ENCODE results near the gene CEP295NL.

CEP295NL gene

GRCh38 chr17:78896091-78896833, 6.7 kb downstream of the CEP295NL start:
- H3K4me3 ChIP-seq (ENCODE audit: low read depth, low read length) = no peak overlapping the region
- in situ Hi-C loops (cut with HindIII; ENCODE audit: low sequenced_read_pairs) = no loop called here
- no peak for TF ChIP-seq CTCF (IDR thresholded peaks at IDR 0.05; ENCODE audit: low read depth, low read length)
- no peak for DNase-seq (ENCODE audit: low read depth, low spot score)

- in situ Hi-C loops (cut with HindIII; ENCODE audit: low sequenced_read_pairs) = no loop called here
- DNase-seq (ENCODE audit: low read depth, low spot score) = no peak
- TF ChIP-seq CTCF (IDR thresholded peaks at IDR 0.05; ENCODE audit: low read depth, low read length) = no peak
- no peak overlapping the region for H3K4me3 ChIP-seq (ENCODE audit: low read depth, low read length)
Observed at GRCh38 chr17:78895322-78895721, 7.7 kb downstream of the CEP295NL start.

GRCh38 chr17:78893684-78894083, 9.3 kb downstream of the CEP295NL start:
- TF ChIP-seq CTCF (IDR thresholded peaks at IDR 0.05; ENCODE audit: low read depth, low read length) = no peak
- no peak for DNase-seq (ENCODE audit: low read depth, low spot score)
- no peak overlapping the region for H3K4me3 ChIP-seq (ENCODE audit: low read depth, low read length)
- in situ Hi-C loops (cut with HindIII; ENCODE audit: low sequenced_read_pairs) = no loop called here

- TF ChIP-seq CTCF (IDR thresholded peaks at IDR 0.05; ENCODE audit: low read depth, low read length) = no peak
- DNase-seq (ENCODE audit: low read depth, low spot score) = no peak
- in situ Hi-C loops (cut with HindIII; ENCODE audit: low sequenced_read_pairs) = no loop called here
- no peak overlapping the region for H3K4me3 ChIP-seq (ENCODE audit: low read depth, low read length)
Observed at GRCh38 chr17:78892936-78893379, 10.0 kb downstream of the CEP295NL start.

- in situ Hi-C loops (cut with HindIII; ENCODE audit: low sequenced_read_pairs) = no loop called here
- H3K4me3 ChIP-seq (ENCODE audit: low read depth, low read length) = no peak overlapping the region
- TF ChIP-seq CTCF (IDR thresholded peaks at IDR 0.05; ENCODE audit: low read depth, low read length) = no peak
- no peak for DNase-seq (ENCODE audit: low read depth, low spot score)
Observed at GRCh38 chr17:78892520-78892919, 10.5 kb downstream of the CEP295NL start.

- no peak overlapping the region for H3K4me3 ChIP-seq (ENCODE audit: low read depth, low read length)
- no peak for TF ChIP-seq CTCF (IDR thresholded peaks at IDR 0.05; ENCODE audit: low read depth, low read length)
- DNase-seq (ENCODE audit: low read depth, low spot score) = no peak
- in situ Hi-C loops (cut with HindIII; ENCODE audit: low sequenced_read_pairs) = no loop called here
Observed at GRCh38 chr17:78892062-78892456, 10.9 kb downstream of the CEP295NL start.

All from astrocyte of the spinal cord (primary cell).